Sigmoid colon (tissue), 4 donors: ENCODE data around the gene FHDC1.

Source experiments
- CTCF ChIP-seq, 4 experiments: fragments of 450-650 bp in 3 of 4; fragments of 200-600 bp in 1 of 4; IDR thresholded peaks; one replicate each; pipeline ENCODE4 v1.5.1; 2016 to 2019; ENCODE audit warnings: antibody characterized with exemption in 4 of 4, mild to moderate bottlenecking in 3 of 4, moderate library complexity in 2 of 4
- EP300 ChIP-seq, 4 donors: sonication (generic); formaldehyde crosslinking; IDR thresholded peaks; one replicate each; pipeline ENCODE4 v1.6.1; 2017; ENCODE audit warnings: antibody characterized with exemption in 4 of 4

GRCh38 chr4:153014460-153014859 lies 78.3 kb downstream of the FHDC1 start:
- no peak for TF ChIP-seq CTCF (IDR thresholded peaks at IDR 0.05)
- TF ChIP-seq EP300 (IDR thresholded peaks at IDR 0.05) = no peak
